Measurements from ENCODE around the gene NOL8.

Gene NOL8

DNA sequence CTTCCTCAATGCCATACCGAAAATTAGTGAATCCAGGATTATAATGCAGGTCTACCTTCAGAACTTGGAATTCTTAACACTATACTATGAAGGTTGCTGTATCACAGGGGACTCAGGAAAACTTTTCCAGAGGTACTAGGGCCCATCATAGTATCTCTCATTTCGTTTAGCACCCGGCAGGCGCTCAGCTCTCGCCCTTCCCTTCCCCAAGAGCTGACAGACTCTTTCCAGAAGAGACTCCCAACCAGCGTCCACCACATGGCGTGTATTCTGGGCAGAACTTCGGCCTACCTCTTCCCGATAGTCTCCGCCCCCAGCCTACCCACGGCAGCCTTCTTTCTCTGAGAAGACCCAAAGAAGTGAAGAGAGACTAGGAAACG, 271 bp downstream of the NOL8 start:
- H3K4me3 ChIP-seq (ENCODE audit: insufficient read depth in 1 of 2, low read depth in 1 of 2, low read length in 2 of 2): peak overlapping the region; percentile 88 to 94
- no peak for DNase-seq
- no peak overlapping the region for H3K14ac ChIP-seq (ENCODE audit: low read length in 2 of 2)
- no peak overlapping the region for H4K91ac ChIP-seq (ENCODE audit: low read length)
- H3K23ac ChIP-seq (ENCODE audit: low read length in 2 of 2): no peak overlapping the region
- peaks cover 2% of the 10 kb centered on the region for H3K4me1 ChIP-seq (ENCODE audit: control insufficient read depth, insufficient read depth, low read depth, low read length)
- WGBS: under 1% methylated on average over 12 of the region's 12 CpGs
- H3K27ac ChIP-seq (ENCODE audit: low read length, poor library complexity, severe bottlenecking): peak overlapping the region; percentile 97
- peak overlapping the region; percentile 35 for H4K8ac ChIP-seq (ENCODE audit: low read length)
- peaks cover 29% of the 10 kb centered on the region for H3K79me1 ChIP-seq (replicated peaks; ENCODE audit: low read length, poor library complexity, severe bottlenecking)
- H2AK5ac ChIP-seq (ENCODE audit: low read length, severe bottlenecking): no peak overlapping the region
- peak overlapping the region in 1 of 2 experiments; percentile 47 for H3K4ac ChIP-seq (ENCODE audit: low read depth in 1 of 2, low read length in 2 of 2)
- no peaks in the 10 kb centered on the region for H3K9me3 ChIP-seq (ENCODE audit: control insufficient read depth, low read length)
- no peak overlapping the region for H2AFZ ChIP-seq (ENCODE audit: low read depth, low read length)
- no peak overlapping the region for H3K18ac ChIP-seq (ENCODE audit: low read depth in 1 of 2, low read length in 2 of 2)
- H3K9ac ChIP-seq (ENCODE audit: low read length): peak overlapping the region; percentile 99
- no peaks in the 10 kb centered on the region for H3K27me3 ChIP-seq (ENCODE audit: control insufficient read depth in 1 of 2, insufficient read depth in 1 of 2, low read length in 2 of 2)
- peak overlapping the region; percentile 91 for H3K4me2 ChIP-seq (ENCODE audit: low read length, poor library complexity, severe bottlenecking)
- H2BK15ac ChIP-seq (ENCODE audit: low read depth, poor library complexity, severe bottlenecking): peak overlapping the region; percentile 26
- H2BK120ac ChIP-seq (ENCODE audit: low read depth, low read length): no peak overlapping the region
- H2BK12ac ChIP-seq (ENCODE audit: low read length in 2 of 2): no peak overlapping the region
- H3K36me3 ChIP-seq (ENCODE audit: control insufficient read depth in 1 of 2, insufficient read depth in 2 of 2, low read depth in 1 of 2, low read length in 2 of 2): peaks cover 6 to 32% of the 10 kb centered on the region in 2 experiments
- H2BK5ac ChIP-seq (ENCODE audit: low read depth, low read length, poor library complexity, severe bottlenecking): peak overlapping the region; percentile 5

DNA sequence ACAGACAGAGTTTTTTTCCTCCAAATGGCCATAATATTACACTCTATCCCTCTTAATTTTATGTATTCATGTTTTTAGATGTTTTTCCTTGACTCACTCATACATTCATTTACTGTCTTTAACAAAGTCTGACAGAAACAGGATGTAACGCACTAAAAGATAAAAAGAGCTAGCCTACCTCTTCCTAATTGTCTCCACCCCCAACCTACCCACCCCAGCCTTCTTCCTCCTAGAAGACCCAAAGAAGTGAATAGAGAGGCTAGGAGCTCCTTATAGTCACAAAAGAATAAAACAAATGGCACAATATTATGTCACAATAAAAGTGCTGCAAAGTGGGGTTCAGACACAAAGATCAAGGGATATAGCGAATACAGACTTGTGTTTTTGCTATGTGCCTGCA, 719 bp downstream of the NOL8 start:
- H3K4ac ChIP-seq (ENCODE audit: low read depth in 1 of 2, low read length in 2 of 2): no peak overlapping the region
- no peak overlapping the region for H2AK5ac ChIP-seq (ENCODE audit: low read length, severe bottlenecking)
- no peak overlapping the region for H2BK5ac ChIP-seq (ENCODE audit: low read depth, low read length, poor library complexity, severe bottlenecking)
- peaks cover 30% of the 10 kb centered on the region for H3K79me1 ChIP-seq (replicated peaks; ENCODE audit: low read length, poor library complexity, severe bottlenecking)
- no peak overlapping the region for H2BK120ac ChIP-seq (ENCODE audit: low read depth, low read length)
- no peak overlapping the region for H2BK12ac ChIP-seq (ENCODE audit: low read length in 2 of 2)
- peak overlapping the region; percentile 91 for H3K4me2 ChIP-seq (ENCODE audit: low read length, poor library complexity, severe bottlenecking)
- no peak overlapping the region for H3K23ac ChIP-seq (ENCODE audit: low read length in 2 of 2)
- WGBS: 58% methylated on average over 2 of the region's 2 CpGs
- H3K14ac ChIP-seq (ENCODE audit: low read length in 2 of 2): no peak overlapping the region
- H4K91ac ChIP-seq (ENCODE audit: low read length): no peak overlapping the region
- peak overlapping the region; percentile 99 for H3K9ac ChIP-seq (ENCODE audit: low read length)
- H3K9me3 ChIP-seq (ENCODE audit: control insufficient read depth, low read length): no peaks in the 10 kb centered on the region
- H2BK15ac ChIP-seq (ENCODE audit: low read depth, poor library complexity, severe bottlenecking): no peak overlapping the region
- no peak overlapping the region for H2AFZ ChIP-seq (ENCODE audit: low read depth, low read length)
- H3K4me1 ChIP-seq (ENCODE audit: control insufficient read depth, insufficient read depth, low read depth, low read length): peaks cover 2% of the 10 kb centered on the region
- H3K27me3 ChIP-seq (ENCODE audit: control insufficient read depth in 1 of 2, insufficient read depth in 1 of 2, low read length in 2 of 2): no peaks in the 10 kb centered on the region
- H3K36me3 ChIP-seq (ENCODE audit: control insufficient read depth in 1 of 2, insufficient read depth in 2 of 2, low read depth in 1 of 2, low read length in 2 of 2): peaks cover 10 to 36% of the 10 kb centered on the region in 2 experiments
- no peak overlapping the region for H4K8ac ChIP-seq (ENCODE audit: low read length)
- H3K4me3 ChIP-seq (ENCODE audit: insufficient read depth in 1 of 2, low read depth in 1 of 2, low read length in 2 of 2): peak overlapping the region; percentile 88 to 94
- H3K27ac ChIP-seq (ENCODE audit: low read length, poor library complexity, severe bottlenecking): no peak overlapping the region
- no peak overlapping the region for H3K18ac ChIP-seq (ENCODE audit: low read depth in 1 of 2, low read length in 2 of 2)
- no peak for DNase-seq

DNA sequence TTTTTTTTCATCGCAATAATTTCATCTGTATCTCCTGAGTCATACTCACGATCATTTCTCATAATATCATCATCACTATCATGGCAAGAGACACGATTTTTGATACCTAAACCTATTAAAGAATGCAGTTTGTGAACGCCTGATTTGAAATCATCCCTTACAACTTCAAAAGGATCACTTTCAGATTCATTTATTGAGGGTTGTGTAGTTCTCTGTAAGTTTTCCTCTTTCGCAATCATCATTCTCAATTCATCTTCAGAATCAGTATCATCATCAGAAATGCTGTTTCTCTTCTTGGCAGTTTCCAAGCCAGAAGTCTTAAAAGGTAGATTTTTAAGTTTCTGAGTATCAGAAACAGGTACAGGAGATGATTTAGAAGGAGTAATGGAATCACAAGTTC, 9.7 kb downstream of the NOL8 start:
- Histone ChIP-seq H3K79me1 (replicated peaks; ENCODE audit: low read length, poor library complexity, severe bottlenecking) (peaks cover 17% of the 10 kb centered on the region), H2BK120ac (ENCODE audit: low read depth, low read length) (no peak overlapping the region), H2BK12ac (ENCODE audit: low read length in 2 of 2) (no peak overlapping the region), H2BK5ac (ENCODE audit: low read depth, low read length, poor library complexity, severe bottlenecking) (no peak overlapping the region), H3K36me3 (ENCODE audit: control insufficient read depth in 1 of 2, insufficient read depth in 2 of 2, low read depth in 1 of 2, low read length in 2 of 2) (peaks cover 19 to 92% of the 10 kb centered on the region in 2 experiments), H3K18ac (ENCODE audit: low read depth in 1 of 2, low read length in 2 of 2) (no peak overlapping the region), H3K27ac (ENCODE audit: low read length, poor library complexity, severe bottlenecking) (no peak overlapping the region), H3K27me3 (ENCODE audit: control insufficient read depth in 1 of 2, insufficient read depth in 1 of 2, low read length in 2 of 2) (no peaks in the 10 kb centered on the region), H3K4me3 (ENCODE audit: insufficient read depth in 1 of 2, low read depth in 1 of 2, low read length in 2 of 2) (no peak overlapping the region), H3K4me2 (ENCODE audit: low read length, poor library complexity, severe bottlenecking) (no peak overlapping the region), H3K9ac (ENCODE audit: low read length) (no peak overlapping the region), H3K23ac (ENCODE audit: low read length in 2 of 2) (no peak overlapping the region), H4K91ac (ENCODE audit: low read length) (no peak overlapping the region), H3K4me1 (ENCODE audit: control insufficient read depth, insufficient read depth, low read depth, low read length) (no peaks in the 10 kb centered on the region), H4K8ac (ENCODE audit: low read length) (no peak overlapping the region), H3K9me3 (ENCODE audit: control insufficient read depth, low read length) (no peaks in the 10 kb centered on the region), H2AK5ac (ENCODE audit: low read length, severe bottlenecking) (no peak overlapping the region), H3K14ac (ENCODE audit: low read length in 2 of 2) (no peak overlapping the region), H2AFZ (ENCODE audit: low read depth, low read length) (no peak overlapping the region), H2BK15ac (ENCODE audit: low read depth, poor library complexity, severe bottlenecking) (no peak overlapping the region), H3K4ac (ENCODE audit: low read depth in 1 of 2, low read length in 2 of 2) (no peak overlapping the region)
- DNase-seq: no peak
- 93% methylated on average over 3 of the region's 5 CpGs for WGBS

DNA sequence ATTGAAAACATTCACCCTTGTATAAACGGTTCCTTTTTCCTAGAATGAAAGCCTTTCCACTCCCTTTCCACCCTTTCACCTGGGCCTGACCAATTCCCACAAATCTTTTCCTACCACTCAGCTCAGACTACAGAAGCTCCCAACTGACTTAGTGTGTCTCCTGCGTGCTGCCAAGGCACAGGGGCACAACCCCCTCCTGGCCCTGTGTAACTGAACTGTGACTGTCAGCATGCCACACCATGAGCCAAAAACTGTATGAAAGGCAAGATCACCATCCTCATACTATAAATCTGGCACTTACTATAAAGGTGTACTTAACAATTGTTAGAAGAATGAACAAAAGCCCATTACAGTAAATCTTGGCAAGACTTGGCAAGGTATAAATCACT, 11.5 kb downstream of the NOL8 start:
- no peak for DNase-seq
- no peak overlapping the region for H3K9ac ChIP-seq (ENCODE audit: low read length)
- H2AFZ ChIP-seq (ENCODE audit: low read depth, low read length): no peak overlapping the region
- no peaks in the 10 kb centered on the region for H3K4me1 ChIP-seq (ENCODE audit: control insufficient read depth, insufficient read depth, low read depth, low read length)
- no peaks in the 10 kb centered on the region for H3K27me3 ChIP-seq (ENCODE audit: control insufficient read depth in 1 of 2, insufficient read depth in 1 of 2, low read length in 2 of 2)
- no peak overlapping the region for H2BK120ac ChIP-seq (ENCODE audit: low read depth, low read length)
- H2BK15ac ChIP-seq (ENCODE audit: low read depth, poor library complexity, severe bottlenecking): no peak overlapping the region
- WGBS: 95% methylated on average over 2 of the region's 2 CpGs
- H3K4me3 ChIP-seq (ENCODE audit: insufficient read depth in 1 of 2, low read depth in 1 of 2, low read length in 2 of 2): no peak overlapping the region
- no peak overlapping the region for H3K14ac ChIP-seq (ENCODE audit: low read length in 2 of 2)
- H3K9me3 ChIP-seq (ENCODE audit: control insufficient read depth, low read length): no peaks in the 10 kb centered on the region
- no peak overlapping the region for H3K27ac ChIP-seq (ENCODE audit: low read length, poor library complexity, severe bottlenecking)
- no peak overlapping the region for H4K8ac ChIP-seq (ENCODE audit: low read length)
- no peak overlapping the region for H3K23ac ChIP-seq (ENCODE audit: low read length in 2 of 2)
- peaks cover 14 to 93% of the 10 kb centered on the region in 2 experiments for H3K36me3 ChIP-seq (ENCODE audit: control insufficient read depth in 1 of 2, insufficient read depth in 2 of 2, low read depth in 1 of 2, low read length in 2 of 2)
- no peak overlapping the region for H3K4ac ChIP-seq (ENCODE audit: low read depth in 1 of 2, low read length in 2 of 2)
- peak overlapping the region in 1 of 2 experiments; percentile 15 for H2BK12ac ChIP-seq (ENCODE audit: low read length in 2 of 2)
- H3K79me1 ChIP-seq (replicated peaks; ENCODE audit: low read length, poor library complexity, severe bottlenecking): peaks cover 15% of the 10 kb centered on the region
- H2AK5ac ChIP-seq (ENCODE audit: low read length, severe bottlenecking): no peak overlapping the region
- H2BK5ac ChIP-seq (ENCODE audit: low read depth, low read length, poor library complexity, severe bottlenecking): no peak overlapping the region
- no peak overlapping the region for H4K91ac ChIP-seq (ENCODE audit: low read length)
- no peak overlapping the region for H3K18ac ChIP-seq (ENCODE audit: low read depth in 1 of 2, low read length in 2 of 2)
- no peak overlapping the region for H3K4me2 ChIP-seq (ENCODE audit: low read length, poor library complexity, severe bottlenecking)
